Stimulated activated CD4-positive, alpha-beta T cell treated with anti-CD3 and anti-CD28 coated beads, Interleukin-4, amount 100 ng/mL, for 24 hours (primary cell): ENCODE data around the gene PMP22.

Experiments
- DNase-seq: peaks from one replicate; pipeline ENCODE4 v3.0.0-alpha.2; 2020

The PMP22 gene

GRCh38 chr17:15265131-15265530 is at the start of gene PMP22:
Gene PMP22, minus strand, starts transcription at chr17:15265326. Its CDS starts 4,599 bp downstream, at chr17:15260727.
- no peak for DNase-seq

DNA sequence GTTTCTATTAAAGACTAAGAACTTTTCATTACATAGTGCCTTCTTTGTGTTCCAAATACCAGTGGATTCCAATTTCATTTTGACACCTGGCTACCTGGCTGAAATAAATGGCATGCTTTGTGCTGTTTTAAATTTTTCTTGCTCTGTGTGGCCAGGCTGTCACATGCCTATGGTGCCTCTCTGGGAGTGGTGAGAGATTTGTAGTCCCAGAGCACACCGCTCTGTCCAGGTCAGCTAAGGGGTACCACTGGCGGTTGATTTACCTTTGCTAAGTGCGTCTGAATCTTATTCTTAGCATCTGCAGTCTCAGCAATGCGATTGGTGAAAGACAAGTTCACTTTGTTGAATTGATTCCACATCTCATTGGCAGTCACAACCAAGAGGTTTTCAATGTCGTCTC is 46.9 kb upstream of the PMP22 start:
- DNase-seq = no peak

DNA sequence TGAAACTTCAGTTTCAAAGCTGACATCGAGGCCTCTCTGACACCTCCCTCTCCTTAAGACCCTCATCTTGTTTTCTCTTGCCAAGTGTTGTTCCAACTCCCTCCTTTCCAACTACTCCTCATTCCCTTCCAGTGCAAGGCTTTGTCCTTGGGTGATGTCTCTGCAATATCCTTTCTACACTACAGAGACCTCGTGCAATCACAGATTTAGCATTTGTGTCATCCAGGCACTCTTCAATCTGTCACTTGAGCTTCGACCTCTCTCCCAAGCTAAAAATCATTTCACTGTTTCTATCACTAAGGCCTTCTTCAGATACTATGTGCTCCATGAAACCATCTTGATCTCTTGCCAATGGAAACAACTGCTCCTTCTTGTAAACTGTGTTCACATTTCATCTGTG is 44.7 kb upstream of the PMP22 start:
- DNase-seq = no peak

- no peak for DNase-seq
Observed at GRCh38 chr17:15309236-15309635, 44.1 kb upstream of the PMP22 start.

- DNase-seq = no peak
Observed at GRCh38 chr17:15308758-15309157, 43.6 kb upstream of the PMP22 start.

GRCh38 chr17:15307710-15308111 is 42.6 kb upstream of the PMP22 start:
- no peak for DNase-seq

- DNase-seq = no peak
Observed at GRCh38 chr17:15303851-15304250, 38.7 kb upstream of the PMP22 start.

DNA sequence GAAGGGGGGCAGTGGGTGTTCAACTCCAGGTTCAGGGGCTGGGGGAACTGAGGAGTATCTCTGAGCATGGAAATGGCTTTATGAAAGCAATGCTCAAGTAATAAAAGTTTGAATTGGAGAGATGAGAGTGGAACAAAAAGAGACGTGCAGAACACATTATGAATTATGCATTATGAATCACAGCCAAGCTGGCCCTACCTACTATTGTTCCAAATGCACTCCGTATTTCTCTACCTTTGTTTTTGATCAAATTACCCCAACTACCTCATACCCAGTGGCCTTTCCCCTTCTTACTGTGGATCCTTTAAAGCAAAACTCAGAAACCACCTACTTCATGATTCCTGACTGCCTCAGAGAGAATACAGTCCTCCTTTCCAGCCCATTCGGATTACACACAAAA is 38.1 kb upstream of the PMP22 start:
- no peak for DNase-seq

DNA sequence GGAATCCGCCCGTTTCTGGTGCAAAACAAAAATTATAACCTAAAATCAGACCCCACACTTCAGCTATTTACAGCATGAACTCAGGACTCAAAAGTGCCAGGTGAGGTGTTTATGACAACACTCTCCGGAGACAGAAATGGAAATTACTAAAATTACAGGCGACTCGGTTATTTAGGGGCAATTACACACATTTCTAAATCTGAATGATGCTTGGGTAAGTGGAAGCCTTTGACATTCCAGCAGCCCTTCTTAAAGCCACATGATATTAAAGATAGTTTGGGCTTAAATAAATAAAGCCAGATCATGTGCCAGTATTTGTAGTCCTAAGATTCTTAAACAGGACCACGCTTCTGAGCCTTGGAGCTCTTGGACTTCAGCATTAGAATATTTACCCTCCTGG is 36.7 kb upstream of the PMP22 start:
- no peak for DNase-seq

GRCh38 chr17:15298176-15298575 is 33.0 kb upstream of the PMP22 start:
- DNase-seq = no peak

- no peak for DNase-seq
Observed at GRCh38 chr17:15293558-15293957, 28.4 kb upstream of the PMP22 start.

GRCh38 chr17:15291674-15292361 is 26.7 kb upstream of the PMP22 start:
- no peak for DNase-seq

GRCh38 chr17:15290605-15291004 is 25.5 kb upstream of the PMP22 start:
- no peak for DNase-seq

DNA sequence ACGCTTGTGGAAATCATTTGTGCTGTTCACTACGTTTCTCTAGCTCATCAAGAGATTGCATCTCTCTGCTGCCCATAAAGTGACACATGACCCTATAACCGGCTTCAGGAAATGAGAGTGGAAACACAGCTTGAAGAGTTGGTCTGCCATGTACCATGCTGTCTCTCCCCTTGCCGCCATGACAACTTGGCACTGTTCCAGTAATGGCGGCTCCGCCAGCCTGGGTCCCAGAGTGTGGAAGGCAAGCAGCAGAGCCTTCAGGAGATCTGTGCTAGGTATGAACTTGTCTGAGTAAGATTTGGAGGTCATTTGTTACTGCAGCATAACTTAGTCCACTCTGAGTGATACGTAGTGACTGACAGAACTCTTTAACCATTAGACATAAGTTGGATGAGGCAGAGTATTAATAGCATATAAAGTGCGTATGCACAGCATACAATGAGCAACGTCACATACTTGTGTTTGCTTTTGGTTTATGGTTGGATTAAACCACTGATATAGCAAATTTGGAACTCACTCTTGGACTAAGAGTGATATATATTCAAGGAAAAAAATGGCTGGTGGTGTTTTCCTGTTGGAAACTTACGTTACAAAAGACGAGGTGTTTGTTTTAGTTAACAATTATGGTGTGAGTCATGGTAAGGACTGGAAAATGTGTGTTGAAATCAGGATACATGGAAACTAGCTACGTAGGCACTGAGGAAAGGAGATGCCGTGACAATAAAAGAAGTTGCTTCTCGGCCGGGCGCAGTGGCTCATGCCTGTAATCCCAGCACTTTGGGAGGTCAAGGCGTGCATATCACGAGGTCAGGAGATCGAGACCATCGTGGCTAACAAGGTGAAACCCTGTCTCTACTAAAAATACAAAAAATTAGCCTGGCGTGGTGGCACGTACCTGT is 24.4 kb upstream of the PMP22 start:
- DNase-seq = no peak

DNA sequence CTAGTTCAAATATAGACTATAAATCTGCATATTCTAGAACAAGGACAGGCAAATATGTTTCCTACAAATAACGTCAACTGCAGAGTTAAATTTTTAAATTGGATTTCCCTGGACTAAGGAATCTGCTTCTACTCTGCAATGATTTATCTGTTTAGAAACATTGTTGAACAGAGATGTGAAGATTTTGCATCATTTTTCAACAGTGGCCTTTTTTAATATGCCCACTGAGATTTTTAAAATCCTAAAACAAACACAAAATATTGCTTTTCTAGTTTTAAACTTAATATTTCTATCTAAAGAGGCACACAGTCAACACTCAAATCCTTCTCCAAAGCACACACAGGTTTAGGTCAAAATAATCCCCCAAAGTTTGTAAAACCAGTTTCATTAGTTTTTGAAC is 23.7 kb upstream of the PMP22 start:
- no peak for DNase-seq

DNA sequence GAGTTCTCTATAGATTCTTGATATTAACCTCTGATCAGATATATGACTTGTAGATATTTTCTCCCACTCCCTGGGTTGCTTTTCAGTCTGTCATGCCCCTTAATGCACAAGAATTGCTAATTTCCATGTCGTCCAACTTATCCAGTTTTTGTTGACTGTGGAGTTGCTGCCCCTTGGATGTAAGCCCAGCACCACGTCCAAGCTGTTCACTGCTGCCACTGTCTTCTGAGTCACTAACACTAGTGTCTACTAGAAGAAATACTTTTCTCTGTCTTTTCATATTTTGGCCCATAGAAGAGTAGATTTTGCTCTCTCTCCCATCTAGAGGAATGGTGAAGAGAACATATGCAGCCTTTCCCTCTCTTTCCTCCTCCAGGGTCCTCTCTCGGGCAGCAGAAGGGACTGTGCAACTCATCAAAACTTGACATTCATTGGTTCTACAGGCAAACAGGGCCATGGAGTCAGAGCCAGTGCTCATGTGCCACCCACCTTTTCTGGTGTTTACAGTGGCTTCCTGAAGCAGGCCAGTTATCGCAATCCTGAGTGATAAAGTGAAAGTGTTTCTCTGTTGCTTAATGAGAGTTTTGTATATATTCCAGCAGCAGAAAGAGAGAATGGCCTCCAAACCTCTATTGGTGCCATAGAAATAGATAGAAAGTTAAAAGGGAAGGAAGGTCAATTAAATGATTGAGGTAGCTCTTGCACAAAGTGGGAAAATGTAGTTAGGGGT is 22.6 kb upstream of the PMP22 start:
- no peak for DNase-seq

GRCh38 chr17:15285466-15285865 is 20.3 kb upstream of the PMP22 start:
- DNase-seq = no peak

- DNase-seq = no peak
Observed at GRCh38 chr17:15284537-15284936, 19.4 kb upstream of the PMP22 start.

GRCh38 chr17:15284107-15284506 is 19.0 kb upstream of the PMP22 start:
- no peak for DNase-seq

- DNase-seq = no peak
Observed at GRCh38 chr17:15281909-15282308, 16.8 kb upstream of the PMP22 start.

DNA sequence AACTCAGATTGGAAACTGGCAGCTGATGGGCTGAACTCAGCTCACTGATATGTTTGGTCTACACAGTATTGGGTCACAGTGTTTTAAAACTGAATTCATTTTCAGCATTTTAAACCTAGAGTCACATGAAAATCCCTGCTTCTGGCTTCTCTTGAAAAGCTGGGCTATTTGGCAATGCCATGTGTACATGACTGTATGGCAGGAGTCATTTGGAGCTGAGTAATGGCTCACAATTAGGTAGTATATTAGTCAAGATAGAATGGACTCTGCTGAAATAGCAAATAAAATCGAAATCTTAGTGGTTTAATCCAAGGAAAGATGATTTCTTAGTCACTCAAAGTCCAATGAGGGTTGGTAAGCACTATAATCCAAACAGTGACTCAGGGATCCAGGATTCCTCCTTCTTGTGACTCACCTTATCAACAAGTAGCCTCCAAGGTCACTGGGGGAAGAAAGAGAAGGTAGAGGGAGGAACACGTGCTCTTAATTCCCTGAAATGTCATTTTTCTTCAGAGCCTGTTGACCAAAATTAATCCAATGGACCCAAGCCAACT is 13.9 kb upstream of the PMP22 start:
- no peak for DNase-seq

DNA sequence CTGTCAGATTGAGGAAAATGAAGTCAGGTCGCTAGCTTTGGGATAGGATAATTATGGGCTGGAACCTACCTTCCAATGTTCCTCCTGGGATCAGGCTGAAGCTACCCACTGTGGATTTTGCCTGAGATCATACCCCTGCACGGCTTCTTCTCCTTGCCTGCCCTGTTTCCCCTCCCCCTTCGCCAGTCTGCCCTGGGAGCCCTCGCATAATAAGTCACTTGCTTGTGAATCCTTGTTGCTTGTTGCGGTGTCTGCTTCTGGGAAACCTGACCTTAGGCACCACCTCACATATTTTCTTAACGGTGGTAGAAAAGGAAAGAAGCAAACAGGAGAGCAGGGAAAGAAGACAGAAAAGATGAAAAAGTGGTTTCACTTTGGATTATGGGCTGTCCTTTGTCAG is 13.3 kb upstream of the PMP22 start:
- DNase-seq = no peak

DNA sequence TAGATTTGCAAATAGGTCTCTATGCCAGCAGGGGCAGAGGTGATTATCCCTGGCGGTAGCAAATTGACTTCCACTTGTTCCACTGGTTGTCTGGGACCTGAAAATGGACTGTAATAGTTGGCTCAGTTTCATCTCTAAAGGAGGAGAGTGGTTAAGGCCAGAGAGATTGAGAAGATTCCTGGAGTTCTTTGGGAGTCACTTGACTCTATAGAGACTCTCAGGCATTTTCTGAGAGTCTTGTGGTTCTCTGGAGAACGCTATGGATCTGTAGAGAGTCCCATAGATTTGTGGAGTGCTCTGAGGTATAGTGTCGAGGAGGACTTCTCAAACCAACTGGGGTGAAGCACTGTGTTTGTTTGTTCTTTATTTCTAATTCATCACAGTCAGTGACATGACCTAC is 8.9 kb upstream of the PMP22 start:
- DNase-seq = no peak
